Measurements from ENCODE around the gene KRTAP20-1. TPM values are rescaled to one million over a fixed set of nuclear protein-coding genes. Genes with fewer than 3 reads are reported as not detected.

KRTAP20-1 gene
- total and polyA plus RNA-seq, 8 donors = not detected

DNA sequence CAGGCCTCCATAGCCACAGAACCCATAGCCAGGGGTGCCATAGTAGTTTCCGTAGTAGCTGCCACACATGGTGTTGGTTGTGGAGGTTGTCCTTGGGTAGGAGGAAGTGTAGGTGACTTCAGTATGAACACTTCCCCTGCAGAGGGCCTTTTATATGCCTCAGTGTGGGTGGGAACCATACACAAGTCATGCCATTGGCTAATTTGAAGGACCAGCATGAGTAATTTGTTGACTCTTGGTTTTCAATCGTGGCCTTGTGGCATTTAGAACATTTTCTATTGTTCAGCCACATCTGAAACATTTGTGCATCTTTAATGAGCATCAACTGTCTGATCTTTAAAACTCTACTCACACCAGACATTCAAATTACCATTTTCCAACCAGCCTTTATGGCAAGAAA lies 2.4 kb upstream of the KRTAP20-1 start, which contains the start of gene KRTAP6-1:
Gene KRTAP6-1 (minus strand): TSS at position 95 of the 400 bp plus-strand sequence. CDS start 26 bp downstream, at position 69.
- no peak within 1 kb of the TSS for H3K27ac ChIP-seq
- TF ChIP-seq POLR2A (IDR thresholded peaks at IDR 0.05) (no peak), EP300 (IDR thresholded peaks at IDR 0.05) (no peak), POLR2AphosphoS5 (IDR thresholded peaks at IDR 0.05) (no peak)
- TF ChIP-seq, protein P1, sequence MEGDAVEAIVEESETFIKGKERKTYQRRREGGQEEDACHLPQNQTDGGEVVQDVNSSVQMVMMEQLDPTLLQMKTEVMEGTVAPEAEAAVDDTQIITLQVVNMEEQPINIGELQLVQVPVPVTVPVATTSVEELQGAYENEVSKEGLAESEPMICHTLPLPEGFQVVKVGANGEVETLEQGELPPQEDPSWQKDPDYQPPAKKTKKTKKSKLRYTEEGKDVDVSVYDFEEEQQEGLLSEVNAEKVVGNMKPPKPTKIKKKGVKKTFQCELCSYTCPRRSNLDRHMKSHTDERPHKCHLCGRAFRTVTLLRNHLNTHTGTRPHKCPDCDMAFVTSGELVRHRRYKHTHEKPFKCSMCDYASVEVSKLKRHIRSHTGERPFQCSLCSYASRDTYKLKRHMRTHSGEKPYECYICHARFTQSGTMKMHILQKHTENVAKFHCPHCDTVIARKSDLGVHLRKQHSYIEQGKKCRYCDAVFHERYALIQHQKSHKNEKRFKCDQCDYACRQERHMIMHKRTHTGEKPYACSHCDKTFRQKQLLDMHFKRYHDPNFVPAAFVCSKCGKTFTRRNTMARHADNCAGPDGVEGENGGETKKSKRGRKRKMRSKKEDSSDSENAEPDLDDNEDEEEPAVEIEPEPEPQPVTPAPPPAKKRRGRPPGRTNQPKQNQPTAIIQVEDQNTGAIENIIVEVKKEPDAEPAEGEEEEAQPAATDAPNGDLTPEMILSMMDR (IDR thresholded peaks at IDR 0.05) = no peak
- intact Hi-C loops (cut with DNase I; ENCODE audit: low total_unique reads) = no loop called here
- peaks cover 0 to 18% (median 0%) of the 10 kb centered on the region in 4 donors for H3K9me3 ChIP-seq
- H3K4me1 ChIP-seq = no peaks in the 10 kb centered on the region
- 58 to 79% (median 65%) methylated on average over 2 of the region's 2 CpGs for WGBS, 5 donors
- no peaks in the 10 kb centered on the region for H3K27me3 ChIP-seq
- no peaks in the 10 kb centered on the region for H3K36me3 ChIP-seq
- H3K4me3 ChIP-seq = no peak within 1 kb of the TSS
- no peak for DNase-seq

DNA sequence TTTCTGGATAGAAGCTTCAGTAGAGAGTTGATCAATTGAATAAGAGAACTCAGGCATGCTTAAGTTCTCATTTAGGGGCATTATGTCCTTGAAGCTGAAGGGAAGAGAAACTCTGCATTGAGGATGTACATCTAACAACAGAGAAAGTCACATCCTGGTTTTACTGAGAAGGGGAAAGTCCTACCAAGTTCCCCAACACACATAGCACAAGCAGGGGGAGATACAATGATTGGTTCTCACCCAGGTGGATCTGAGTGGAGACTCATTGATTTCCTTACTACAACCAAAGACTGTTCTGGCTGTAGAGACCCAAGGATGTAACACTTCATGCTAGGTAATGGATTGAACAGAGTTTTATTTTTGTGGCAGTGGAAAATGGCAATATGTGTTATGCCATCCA lies 1.0 kb upstream of the KRTAP20-1 start:
- H3K4me3 ChIP-seq = no peak overlapping the region
- DNase-seq = no peak
- TF ChIP-seq, protein P1 (IDR thresholded peaks at IDR 0.05) = no peak
- TF ChIP-seq POLR2AphosphoS5 (IDR thresholded peaks at IDR 0.05) (no peak), POLR2A (IDR thresholded peaks at IDR 0.05) (no peak), EP300 (IDR thresholded peaks at IDR 0.05) (no peak)
- H3K9me3 ChIP-seq = peaks cover 0 to 18% (median 0%) of the 10 kb centered on the region in 4 donors
- no peak overlapping the region for H3K27ac ChIP-seq
- intact Hi-C loops (cut with DNase I; ENCODE audit: low total_unique reads) = no loop called here
- no peaks in the 10 kb centered on the region for H3K36me3 ChIP-seq
- no peaks in the 10 kb centered on the region for H3K4me1 ChIP-seq
- H3K27me3 ChIP-seq = no peaks in the 10 kb centered on the region

DNA sequence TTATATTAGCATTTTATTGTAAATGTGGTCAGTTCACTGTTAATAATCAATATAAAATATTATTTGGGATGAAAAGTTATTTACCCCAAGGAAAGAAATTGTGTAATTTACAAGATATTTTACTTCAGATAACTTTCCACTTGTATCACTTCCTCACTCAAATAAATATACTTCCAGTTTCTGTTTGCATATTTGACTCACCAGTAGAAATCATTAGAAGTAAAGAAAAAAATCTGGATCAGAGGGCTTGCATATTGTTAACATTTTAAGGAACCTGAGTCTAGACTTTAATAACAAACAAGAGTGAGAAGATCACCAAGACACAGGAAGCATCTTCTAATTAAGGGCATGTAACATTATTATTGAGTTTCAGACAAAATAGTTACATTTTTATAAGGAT lies 3.9 kb downstream of the KRTAP20-1 start:
- Histone ChIP-seq H3K9me3 (peaks cover 0 to 13% (median 7%) of the 10 kb centered on the region in 4 donors), H3K4me3 (no peak overlapping the region), H3K27me3 (no peaks in the 10 kb centered on the region), H3K27ac (no peak overlapping the region), H3K36me3 (no peaks in the 10 kb centered on the region), H3K4me1 (no peaks in the 10 kb centered on the region)
- TF ChIP-seq POLR2AphosphoS5 (IDR thresholded peaks at IDR 0.05) = no peak
- TF ChIP-seq EP300 (IDR thresholded peaks at IDR 0.05) = no peak
- TF ChIP-seq, protein P1 (IDR thresholded peaks at IDR 0.05) = no peak
- no peak for TF ChIP-seq POLR2A (IDR thresholded peaks at IDR 0.05)
- intact Hi-C loops (cut with DNase I; ENCODE audit: low total_unique reads) = no loop called here
- no peak for DNase-seq

DNA sequence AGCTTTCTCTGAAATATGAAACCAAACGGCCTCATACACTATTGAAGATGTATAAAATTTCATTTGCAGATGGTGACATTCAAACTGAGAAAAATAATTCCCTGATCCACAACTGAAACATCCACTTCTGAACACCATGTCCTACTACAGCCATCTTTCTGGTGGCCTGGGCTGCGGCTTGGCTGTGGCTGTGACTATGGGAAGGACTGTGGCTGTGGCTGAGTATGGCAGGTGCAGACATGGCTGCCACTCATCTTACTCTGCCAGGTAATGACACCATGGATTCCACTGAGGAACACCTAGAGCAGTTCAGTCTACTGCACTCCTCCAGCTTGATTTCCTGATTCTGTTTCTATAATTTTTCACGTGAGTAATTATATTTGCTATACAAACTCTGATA lies 4.3 kb downstream of the KRTAP20-1 start, which contains the start of gene KRTAP20-4:
Gene KRTAP20-4 (plus strand): TSS at position 106 of the 400 bp plus-strand sequence.
- no peaks in the 10 kb centered on the region for H3K36me3 ChIP-seq
- no peaks in the 10 kb centered on the region for H3K27me3 ChIP-seq
- TF ChIP-seq POLR2A (IDR thresholded peaks at IDR 0.05) (no peak), EP300 (IDR thresholded peaks at IDR 0.05) (no peak), POLR2AphosphoS5 (IDR thresholded peaks at IDR 0.05) (no peak)
- TF ChIP-seq, protein P1 (IDR thresholded peaks at IDR 0.05) = no peak
- no peak within 1 kb of the TSS for H3K27ac ChIP-seq
- 74 to 89% (median 75%) methylated on average over 3 of the region's 3 CpGs for WGBS, 5 donors
- H3K9me3 ChIP-seq = peaks cover 0 to 17% (median 11%) of the 10 kb centered on the region in 4 donors
- H3K4me1 ChIP-seq = no peaks in the 10 kb centered on the region
- intact Hi-C loops (cut with DNase I; ENCODE audit: low total_unique reads) = no loop called here
- H3K4me3 ChIP-seq = no peak within 1 kb of the TSS
- DNase-seq = no peak
